Keratinocyte (primary cell): ENCODE data around the gene METRNL. TPM values are rescaled to one million over a fixed set of nuclear protein-coding genes. Genes with fewer than 3 reads are reported as not detected.
"Not testable (repeated sequence)": the region's sequence is repeated elsewhere in the genome, so short reads cannot be mapped to it uniquely, and the experiment has no call there.

Experiments used
- DNase-seq: peaks from one replicate; pipeline ENCODE4 v3.0.0-alpha.2; 2011; ENCODE audit warnings: low read depth, missing footprints, low spot score
- FAIRE-seq: peaks from 2 replicates; lab custom pipeline; 2011; peaks lifted over from hg19 to GRCh38; lab: Jason Lieb, UNC
- H2AFZ ChIP-seq: 2 replicates; pipeline ENCODE4 v1.6.0; 2012; ENCODE audit warnings: low read length, control low read depth, inconsistent platforms; ENCODE audit not compliant: control insufficient read depth
- H3K27ac ChIP-seq: 2 replicates; pipeline ENCODE4 v1.5.1; 2011; ENCODE audit warnings: low read length; ENCODE audit not compliant: control insufficient read depth, insufficient read depth
- H3K27me3 ChIP-seq: 3 replicates; pipeline ENCODE4 v1.6.0; 2011; ENCODE audit warnings: low read length; ENCODE audit not compliant: control insufficient read depth, insufficient read depth; ENCODE audit errors: extremely low read depth
- H3K36me3 ChIP-seq, 2 experiments: 2 replicates in 1 of 2; 3 replicates in 1 of 2; pipeline ENCODE4 v1.5.1; 2011; ENCODE audit warnings: low read length in 2 of 2, mild to moderate bottlenecking in 1 of 2; ENCODE audit not compliant: control insufficient read depth in 2 of 2, insufficient read depth in 2 of 2; ENCODE audit errors: extremely low read depth in 1 of 2
- H3K4me1 ChIP-seq: 3 replicates; pipeline ENCODE4 v1.5.1; 2011; ENCODE audit warnings: low read length; ENCODE audit not compliant: control insufficient read depth, insufficient read depth; ENCODE audit errors: extremely low read depth
- H3K4me2 ChIP-seq: 3 replicates; pipeline ENCODE4 v1.6.0; 2011; ENCODE audit warnings: low read depth, low read length; ENCODE audit not compliant: control insufficient read depth, insufficient read depth; ENCODE audit errors: extremely low read depth
- H3K4me3 ChIP-seq, 3 experiments: fragments of 200-600 bp in 1 of 3; sonication (generic) in 1 of 3; 2 replicates in 2 of 3; 3 replicates in 1 of 3; pipeline ENCODE4 v1.5.1; 2011 to 2016; ENCODE audit warnings: low read length in 3 of 3, mild to moderate bottlenecking in 3 of 3, control low read depth in 2 of 3, inconsistent platforms in 1 of 3, low read depth in 1 of 3, mixed read lengths in 1 of 3, mixed run types in 1 of 3, moderate library complexity in 1 of 3; ENCODE audit not compliant: control insufficient read depth in 2 of 3, insufficient read depth in 2 of 3; ENCODE audit errors: extremely low read depth in 1 of 3
- H3K79me2 ChIP-seq: 2 replicates; pipeline ENCODE4 v1.6.0; 2012; ENCODE audit warnings: low read length; ENCODE audit not compliant: control insufficient read depth, insufficient read depth
- H3K9ac ChIP-seq: 3 replicates; pipeline ENCODE4 v1.6.0; 2011; ENCODE audit warnings: low read length; ENCODE audit not compliant: control insufficient read depth, insufficient read depth; ENCODE audit errors: extremely low read depth
- H3K9me1 ChIP-seq: 3 replicates; pipeline ENCODE4 v1.6.0; 2011; ENCODE audit warnings: low read length; ENCODE audit not compliant: control insufficient read depth, insufficient read depth; ENCODE audit errors: extremely low read depth
- H3K9me3 ChIP-seq: 2 replicates; pipeline ENCODE4 v1.5.1; 2012; ENCODE audit warnings: low read depth, low read length; ENCODE audit not compliant: control insufficient read depth
- H4K20me1 ChIP-seq: 3 replicates; pipeline ENCODE4 v1.6.0; 2011; ENCODE audit warnings: low read length; ENCODE audit not compliant: control insufficient read depth, insufficient read depth; ENCODE audit errors: extremely low read depth
- CTCF ChIP-seq, 3 experiments: IDR thresholded peaks in 1 of 3; conservative IDR thresholded peaks in 1 of 3; optimal IDR thresholded peaks in 1 of 3; 2 replicates in 2 of 3; 3 replicates in 1 of 3; pipeline versions ENCODE3 to v1.5.1; 2011; ENCODE audit warnings: low read length in 3 of 3, mild to moderate bottlenecking in 3 of 3, moderate library complexity in 2 of 3, control low read depth in 1 of 3, inconsistent platforms in 1 of 3; ENCODE audit not compliant: insufficient read depth in 2 of 3; ENCODE audit errors: extremely low read depth in 1 of 3
- EZH2 ChIP-seq: IDR thresholded peaks from one replicate; pipeline ENCODE4 v1.6.1; 2012; ENCODE audit warnings: inconsistent platforms, mild to moderate bottlenecking, low read length, moderate library complexity
- dilution Hi-C: fragments of 300-500 bp; cut with MboI; formaldehyde crosslinking; loops from one replicate; pipeline ENCODE4 v1.7.0; 2020; ENCODE audit warnings: low sequenced_read_pairs; ENCODE audit not compliant: extremely low pct_ligation_motif_present
- polyA plus RNA-seq, 5 experiments: library from polyadenylated mRNA; depleted of rRNA in 3 of 5; stranded (reverse) in 3 of 5; stranded (forward) in 1 of 5; unstranded in 1 of 5; fragments of >200 nt; gene quantifications; 1 replicate in 1 of 5; 2 replicates in 3 of 5; 3 replicates in 1 of 5; pipeline versions ENCODE4 v1.2.1 to v1.2.3, GENCODE V29; 2011 to 2012; ENCODE audit warnings: missing spikeins in 2 of 5, low read depth in 1 of 5, low replicate concordance in 1 of 5

METRNL gene
- polyA plus RNA-seq, 1 donor (not counting 4 experiments of a cell fraction or from before 2014, with no cell fraction given) = 3.1 TPM

GRCh38 chr17:83119987-83120864 lies 40.8 kb downstream of the METRNL start:
- TF ChIP-seq EZH2 (no peak), CTCF (optimal IDR thresholded peaks at IDR 0.05 in 1 of 3, IDR thresholded peaks at IDR 0.05 in 1 of 3, conservative IDR thresholded peaks at IDR 0.05 in 1 of 3; ENCODE audit: extremely low read depth in 1 of 3, insufficient read depth in 2 of 3, low read length in 3 of 3) (no peak)
- H3K4me3 ChIP-seq = no peak overlapping the region
- dilution Hi-C loops = no loop called here
- peaks cover 19% of the 10 kb centered on the region for H3K27me3 ChIP-seq
- no peak overlapping the region for H3K9ac ChIP-seq
- H3K36me3 ChIP-seq = no peaks in the 10 kb centered on the region
- no peak overlapping the region for H3K27ac ChIP-seq
- no peak overlapping the region for H3K4me2 ChIP-seq
- H3K9me1 ChIP-seq = no peaks in the 10 kb centered on the region
- H3K9me3 ChIP-seq = no peaks in the 10 kb centered on the region
- peaks cover under 1% of the 10 kb centered on the region for H3K4me1 ChIP-seq
- no peak overlapping the region for H2AFZ ChIP-seq
- no peak for DNase-seq
- no peak for FAIRE-seq
- H4K20me1 ChIP-seq = peaks cover 3% of the 10 kb centered on the region
- H3K79me2 ChIP-seq = no peaks in the 10 kb centered on the region

- H3K9ac ChIP-seq, FAIRE-seq, H4K20me1 ChIP-seq, H3K79me2 ChIP-seq, H3K4me3 ChIP-seq, H3K4me1 ChIP-seq, H3K9me3 ChIP-seq, DNase-seq, H3K36me3 ChIP-seq, dilution Hi-C loops, H3K4me2 ChIP-seq, H3K9me1 ChIP-seq, H2AFZ ChIP-seq, H3K27ac ChIP-seq: not testable (repeated sequence)
- peaks cover 27% of the 10 kb centered on the region for H3K27me3 ChIP-seq
Measured at GRCh38 chr17:83121473-83121872, 42.1 kb downstream of the METRNL start.
